ENCODE measurements around the gene IGF1R. TPM values are rescaled to one million over a fixed set of nuclear protein-coding genes. Genes with fewer than 3 reads are reported as not detected.

IGF1R gene
- total RNA-seq, 2 donors from 2014 or later = 32.1 to 64.1 TPM

- no peak overlapping the region for H3K27ac ChIP-seq
- H3K9me3 ChIP-seq = no peaks in the 10 kb centered on the region
- H3K4me3 ChIP-seq = no peak overlapping the region
- H3K27me3 ChIP-seq = no peaks in the 10 kb centered on the region
- H3K36me3 ChIP-seq = no peaks in the 10 kb centered on the region
- peaks cover 0 to 36% of the 10 kb centered on the region in 2 donors for H3K4me1 ChIP-seq
- no peak for DNase-seq (ENCODE audit: low spot score)
- TF ChIP-seq CTCF (IDR thresholded peaks at IDR 0.05) = no peak
These were observed 106.8 kb downstream of the IGF1R start for GRCh38 chr15:98755138-98755537.

GRCh38 chr15:98755781-98756180 lies 107.4 kb downstream of the IGF1R start:
- Histone ChIP-seq H3K4me3 (no peak overlapping the region), H3K36me3 (no peaks in the 10 kb centered on the region), H3K27me3 (no peaks in the 10 kb centered on the region), H3K4me1 (peaks cover 0 to 42% of the 10 kb centered on the region in 2 donors), H3K9me3 (no peaks in the 10 kb centered on the region), H3K27ac (no peak overlapping the region)
- no peak for DNase-seq (ENCODE audit: low spot score)
- no peak for TF ChIP-seq CTCF (IDR thresholded peaks at IDR 0.05)

- Histone ChIP-seq H3K4me1 (peaks cover 0 to 62% of the 10 kb centered on the region in 2 donors), H3K4me3 (no peak overlapping the region), H3K27me3 (no peaks in the 10 kb centered on the region), H3K36me3 (no peaks in the 10 kb centered on the region), H3K27ac (no peak overlapping the region), H3K9me3 (no peaks in the 10 kb centered on the region)
- DNase-seq (ENCODE audit: low spot score) = no peak
- no peak for TF ChIP-seq CTCF (IDR thresholded peaks at IDR 0.05)
These were observed 109.9 kb downstream of the IGF1R start for GRCh38 chr15:98758224-98758623.

- TF ChIP-seq CTCF (IDR thresholded peaks at IDR 0.05) = no peak
- Histone ChIP-seq H3K27ac (no peak overlapping the region), H3K4me1 (peaks cover 0 to 58% of the 10 kb centered on the region in 2 donors), H3K9me3 (no peaks in the 10 kb centered on the region), H3K36me3 (no peaks in the 10 kb centered on the region), H3K27me3 (no peaks in the 10 kb centered on the region), H3K4me3 (no peak overlapping the region)
- DNase-seq (ENCODE audit: low spot score) = no peak
These were observed 110.9 kb downstream of the IGF1R start for GRCh38 chr15:98759277-98759676.

- H3K27ac ChIP-seq = peak overlapping the region in 1 of 2 donors; percentile 54
These were observed 111.9 kb downstream of the IGF1R start for GRCh38 chr15:98760112-98760826.

More at GRCh38 chr15:98760112-98760826, 111.9 kb downstream of the IGF1R start:
- DNase-seq (ENCODE audit: low spot score) = no peak
- Histone ChIP-seq H3K4me1 (peaks cover 0 to 52% of the 10 kb centered on the region in 2 donors), H3K4me3 (no peak overlapping the region), H3K27me3 (no peaks in the 10 kb centered on the region), H3K36me3 (no peaks in the 10 kb centered on the region), H3K9me3 (no peaks in the 10 kb centered on the region)
- no peak for TF ChIP-seq CTCF (IDR thresholded peaks at IDR 0.05)

All from right atrium auricular region (tissue), 2 donors.